SU-DHL-6 (cell line): ENCODE data around the gene GJB3.

Experiments used
- H2AFZ ChIP-seq: fragments of 200-600 bp; sonication (generic); 2 replicates; pipeline ENCODE4 v1.6.1; 2014; ENCODE audit warnings: low read depth, mild to moderate bottlenecking, moderate library complexity, mixed read lengths, antibody characterized with exemption, low read length; ENCODE audit not compliant: severe bottlenecking
- H3F3A ChIP-seq: fragments of 200-600 bp; shearing (Covaris generic); 2 replicates; pipeline ENCODE4 v1.6.0; 2016; ENCODE audit warnings: antibody characterized with exemption, mild to moderate bottlenecking; ENCODE audit not compliant: insufficient read depth
- H3K27ac ChIP-seq: fragments of 200-600 bp; sonication (generic); 2 replicates; pipeline ENCODE4 v1.5.1; 2016; ENCODE audit warnings: low read depth, mild to moderate bottlenecking, low read length, moderate library complexity, mixed read lengths
- H3K27me3 ChIP-seq: fragments of 200-600 bp; sonication (generic), shearing (Covaris generic); 2 replicates; pipeline ENCODE4 v1.6.0; 2014; ENCODE audit warnings: mild to moderate bottlenecking, low read length
- H3K36me3 ChIP-seq: fragments of 200-600 bp; sonication (generic); 2 replicates; pipeline ENCODE4 v1.6.1; 2014; ENCODE audit warnings: mild to moderate bottlenecking, low read length, mixed read lengths
- H3K4me2 ChIP-seq: fragments of 300-600, 200-600 bp; shearing (Covaris generic), sonication (generic); 2 replicates; pipeline ENCODE4 v1.6.0; 2014; ENCODE audit warnings: low read length, low read depth, mild to moderate bottlenecking; ENCODE audit not compliant: poor library complexity, severe bottlenecking
- H3K4me3 ChIP-seq: fragments of 200-600 bp; sonication (generic); 2 replicates; pipeline ENCODE4 v1.5.1; 2014; ENCODE audit warnings: antibody characterized with exemption, low read length, mild to moderate bottlenecking, mixed read lengths; ENCODE audit not compliant: insufficient read depth, poor library complexity, severe bottlenecking
- H3K79me2 ChIP-seq: fragments of 200-600 bp; sonication (generic); 2 replicates; pipeline ENCODE4 v1.6.1; 2014; ENCODE audit warnings: mild to moderate bottlenecking, low read length, moderate library complexity; ENCODE audit not compliant: insufficient read depth
- H3K9ac ChIP-seq: fragments of 200-600 bp; sonication (generic); 2 replicates; pipeline ENCODE4 v1.7.0; 2014; ENCODE audit warnings: mild to moderate bottlenecking, low read length
- H3K9me2 ChIP-seq: fragments of 200-600 bp; sonication (generic); replicated peaks from 2 replicates; pipeline ENCODE4 v1.6.1; 2014; ENCODE audit warnings: low read length; ENCODE audit not compliant: insufficient read depth
- H3K9me3 ChIP-seq: fragments of 200-600 bp; sonication (generic); 2 replicates; pipeline ENCODE4 v1.6.1; 2014; ENCODE audit warnings: low read length, mixed read lengths; ENCODE audit not compliant: insufficient read depth
- H4K20me1 ChIP-seq: fragments of 200-600 bp; sonication (generic); 2 replicates; pipeline ENCODE4 v1.6.1; 2014; ENCODE audit warnings: low read depth, mild to moderate bottlenecking, antibody characterized with exemption, low read length, moderate library complexity, mixed read lengths
- CTCF ChIP-seq: fragments of 200-600 bp; sonication (generic); IDR thresholded peaks from one replicate; pipeline ENCODE4 v1.5.1; 2017; ENCODE audit warnings: antibody characterized with exemption, mild to moderate bottlenecking, low read length, moderate library complexity; ENCODE audit not compliant: insufficient read depth, poor library complexity, severe bottlenecking
- EZH2phosphoT487 ChIP-seq: fragments of 200-600 bp; sonication (generic), shearing (Covaris generic); conservative IDR thresholded peaks from 2 replicates; pipeline ENCODE4 v1.6.1; 2018; ENCODE audit warnings: mild to moderate bottlenecking, antibody characterized with exemption, low read length, moderate library complexity, mixed read lengths

The GJB3 gene

GRCh38 chr1:34825455-34826091 is 44.6 kb downstream of the GJB3 start:
- H2AFZ ChIP-seq, result no peak overlapping the region
- H3K9ac ChIP-seq, result no peak overlapping the region
- H3K4me3 ChIP-seq, result no peak overlapping the region
- no peaks in the 10 kb centered on the region for H3F3A ChIP-seq
- H3K79me2 ChIP-seq, result no peaks in the 10 kb centered on the region
- no peak overlapping the region for H3K4me2 ChIP-seq
- H4K20me1 ChIP-seq, result no peaks in the 10 kb centered on the region
- no peaks in the 10 kb centered on the region for H3K36me3 ChIP-seq
- no peak for TF ChIP-seq EZH2phosphoT487
- H3K9me2 ChIP-seq, result no peaks in the 10 kb centered on the region
- no peaks in the 10 kb centered on the region for H3K27me3 ChIP-seq
- no peak overlapping the region for H3K27ac ChIP-seq
- H3K9me3 ChIP-seq, result no peaks in the 10 kb centered on the region

GRCh38 chr1:34827341-34827941 is 46.4 kb downstream of the GJB3 start:
- TF ChIP-seq CTCF, result no peak
- TF ChIP-seq EZH2phosphoT487, result no peak
- no peaks in the 10 kb centered on the region for H3F3A ChIP-seq
- H3K36me3 ChIP-seq, result no peaks in the 10 kb centered on the region
- H3K4me3 ChIP-seq, result no peak overlapping the region
- no peak overlapping the region for H3K9ac ChIP-seq
- no peaks in the 10 kb centered on the region for H4K20me1 ChIP-seq
- no peaks in the 10 kb centered on the region for H3K9me2 ChIP-seq
- H3K4me2 ChIP-seq, result no peak overlapping the region
- H3K27ac ChIP-seq, result no peak overlapping the region
- no peaks in the 10 kb centered on the region for H3K79me2 ChIP-seq
- H2AFZ ChIP-seq, result no peak overlapping the region
- H3K9me3 ChIP-seq, result no peaks in the 10 kb centered on the region
- H3K27me3 ChIP-seq, result no peaks in the 10 kb centered on the region

GRCh38 chr1:34828611-34829010 is 47.6 kb downstream of the GJB3 start:
- Histone ChIP-seq H2AFZ (no peak overlapping the region), H3K9me2 (no peaks in the 10 kb centered on the region), H3K9ac (no peak overlapping the region), H3K27me3 (no peaks in the 10 kb centered on the region), H3K4me3 (no peak overlapping the region), H4K20me1 (no peaks in the 10 kb centered on the region), H3K27ac (no peak overlapping the region), H3K36me3 (no peaks in the 10 kb centered on the region), H3K9me3 (no peaks in the 10 kb centered on the region), H3K4me2 (no peak overlapping the region), H3F3A (no peaks in the 10 kb centered on the region), H3K79me2 (no peaks in the 10 kb centered on the region)
- no peak for TF ChIP-seq CTCF
- TF ChIP-seq EZH2phosphoT487, result no peak

- no peak overlapping the region for H2AFZ ChIP-seq
- H3K9me3 ChIP-seq, result no peaks in the 10 kb centered on the region
- H3K9ac ChIP-seq, result no peak overlapping the region
- no peaks in the 10 kb centered on the region for H4K20me1 ChIP-seq
- H3K79me2 ChIP-seq, result no peaks in the 10 kb centered on the region
- H3K27me3 ChIP-seq, result no peaks in the 10 kb centered on the region
- no peak overlapping the region for H3K27ac ChIP-seq
- no peak overlapping the region for H3K4me3 ChIP-seq
- TF ChIP-seq EZH2phosphoT487 (no peak), CTCF (no peak)
- H3K4me2 ChIP-seq, result no peak overlapping the region
- H3F3A ChIP-seq, result no peaks in the 10 kb centered on the region
- no peaks in the 10 kb centered on the region for H3K36me3 ChIP-seq
- H3K9me2 ChIP-seq, result no peaks in the 10 kb centered on the region
Measured at GRCh38 chr1:34829250-34829649, 48.2 kb downstream of the GJB3 start.
